ENCODE results near the gene ATP13A3. TPM values are rescaled to one million over a fixed set of nuclear protein-coding genes. Genes with fewer than 3 reads are reported as not detected.
A peak's percentile ranks its signal among the peaks of the same experiment; 100 is the strongest.

ATP13A3 gene
- total RNA-seq, 1 donor from 2014 or later: 57.7 TPM

- intact Hi-C loops (cut with DNase I): no loop called here
- no peaks in the 10 kb centered on the region for H3K36me3 ChIP-seq
- TF ChIP-seq POLR2AphosphoS5 (IDR thresholded peaks at IDR 0.05; ENCODE audit: insufficient read depth in 1 of 2, low read depth in 1 of 2): no peak
- TF ChIP-seq CTCF (IDR thresholded peaks at IDR 0.05): no peak
- TF ChIP-seq POLR2A (IDR thresholded peaks at IDR 0.05): no peak
- no peak overlapping the region for H3K4me3 ChIP-seq
- no peak for DNase-seq (ENCODE audit: extremely low spot score in 2 of 2)
- H3K4me1 ChIP-seq: no peaks in the 10 kb centered on the region
- no peaks in the 10 kb centered on the region for H3K27me3 ChIP-seq
- H3K9me3 ChIP-seq: no peaks in the 10 kb centered on the region
- H3K27ac ChIP-seq: no peak overlapping the region
Measured at GRCh38 chr3:194517333-194517732, 30.5 kb upstream of the ATP13A3 start.

- Histone ChIP-seq H3K27ac (no peak overlapping the region), H3K4me1 (no peaks in the 10 kb centered on the region), H3K9me3 (no peaks in the 10 kb centered on the region), H3K27me3 (no peaks in the 10 kb centered on the region), H3K36me3 (no peaks in the 10 kb centered on the region), H3K4me3 (no peak overlapping the region)
- no peak for DNase-seq (ENCODE audit: extremely low spot score in 2 of 2)
- TF ChIP-seq POLR2A (IDR thresholded peaks at IDR 0.05) (no peak), CTCF (IDR thresholded peaks at IDR 0.05) (no peak), POLR2AphosphoS5 (IDR thresholded peaks at IDR 0.05; ENCODE audit: insufficient read depth in 1 of 2, low read depth in 1 of 2) (no peak)
- intact Hi-C loops (cut with DNase I): no loop called here
Measured at GRCh38 chr3:194514626-194515025, 27.8 kb upstream of the ATP13A3 start.

- intact Hi-C loops (cut with DNase I): no loop called here
- TF ChIP-seq POLR2AphosphoS5 (IDR thresholded peaks at IDR 0.05; ENCODE audit: insufficient read depth in 1 of 2, low read depth in 1 of 2) (no peak), POLR2A (IDR thresholded peaks at IDR 0.05) (no peak), CTCF (IDR thresholded peaks at IDR 0.05) (no peak)
Measured at GRCh38 chr3:194512895-194513601, 26.2 kb upstream of the ATP13A3 start.

GRCh38 chr3:194508491-194509453 is 22.0 kb upstream of the ATP13A3 start:
- Histone ChIP-seq H3K36me3 (no peaks in the 10 kb centered on the region), H3K4me3 (no peak overlapping the region), H3K4me1 (peaks cover 6% of the 10 kb centered on the region), H3K27ac (no peak overlapping the region), H3K9me3 (no peaks in the 10 kb centered on the region), H3K27me3 (no peaks in the 10 kb centered on the region)
- intact Hi-C loops (cut with DNase I): no loop called here
- TF ChIP-seq POLR2AphosphoS5 (IDR thresholded peaks at IDR 0.05; ENCODE audit: insufficient read depth in 1 of 2, low read depth in 1 of 2): peak in 1 of 2 donors; percentile 45
- no peak for TF ChIP-seq CTCF (IDR thresholded peaks at IDR 0.05)
- no peak for DNase-seq (ENCODE audit: extremely low spot score in 2 of 2)

More at GRCh38 chr3:194512895-194513601, 26.2 kb upstream of the ATP13A3 start:
- Histone ChIP-seq H3K4me3 (no peak overlapping the region), H3K4me1 (peaks cover 6% of the 10 kb centered on the region), H3K9me3 (no peaks in the 10 kb centered on the region), H3K27ac (no peak overlapping the region), H3K27me3 (no peaks in the 10 kb centered on the region), H3K36me3 (no peaks in the 10 kb centered on the region)
- no peak for DNase-seq (ENCODE audit: extremely low spot score in 2 of 2)

Measured in vagina (tissue), 2 donors.